ENCODE measurements around the gene NOL8. TPM values are rescaled to one million over a fixed set of nuclear protein-coding genes. Genes with fewer than 3 reads are reported as not detected.

Gene NOL8
- total RNA-seq, 1 experiment from 2014 or later: 12.3 TPM

GRCh38 chr9:92312887-92313623 lies 12.1 kb downstream of the NOL8 start:
- DNase-seq (ENCODE audit: low spot score): no peak

GRCh38 chr9:92310562-92310961 lies 14.6 kb downstream of the NOL8 start:
- DNase-seq (ENCODE audit: low spot score): no peak

- no peak for DNase-seq (ENCODE audit: low spot score)
These were observed 16.3 kb downstream of the NOL8 start for GRCh38 chr9:92308893-92309292.

GRCh38 chr9:92300936-92301335 lies 24.2 kb downstream of the NOL8 start:
- no peak for DNase-seq (ENCODE audit: low spot score)

- no peak for DNase-seq (ENCODE audit: low spot score)
These were observed 26.0 kb downstream of the NOL8 start for GRCh38 chr9:92299116-92299515.

GRCh38 chr9:92298036-92298435 lies 27.1 kb downstream of the NOL8 start:
- DNase-seq (ENCODE audit: low spot score): no peak

GRCh38 chr9:92297611-92298010 lies 27.5 kb downstream of the NOL8 start:
- no peak for DNase-seq (ENCODE audit: low spot score)

GRCh38 chr9:92295827-92296258 lies 29.3 kb downstream of the NOL8 start:
- DNase-seq (ENCODE audit: low spot score): no peak

- DNase-seq (ENCODE audit: low spot score): no peak
These were observed 29.8 kb downstream of the NOL8 start for GRCh38 chr9:92295240-92295790.

GRCh38 chr9:92294297-92294676 lies 30.9 kb downstream of the NOL8 start:
- peak; percentile 32 for DNase-seq (ENCODE audit: low spot score)

- peak; percentile 99 for DNase-seq (ENCODE audit: low spot score)
These were observed 31.5 kb downstream of the NOL8 start, which contains the start of gene IARS1 for GRCh38 chr9:92293452-92294296. Gene IARS1, minus strand, starts transcription at chr9:92293697. Its CDS starts 4,278 bp downstream, at chr9:92289419.

GRCh38 chr9:92293075-92293354 lies 32.1 kb downstream of the NOL8 start:
- peak; percentile 21 for DNase-seq (ENCODE audit: low spot score)

GRCh38 chr9:92292338-92293074 lies 32.6 kb downstream of the NOL8 start:
- peak; percentile 14 for DNase-seq (ENCODE audit: low spot score)

GRCh38 chr9:92291577-92291976 lies 33.6 kb downstream of the NOL8 start:
- no peak for DNase-seq (ENCODE audit: low spot score)

GRCh38 chr9:92290785-92291429 lies 34.2 kb downstream of the NOL8 start:
- no peak for DNase-seq (ENCODE audit: low spot score)

GRCh38 chr9:92289708-92290390 lies 35.3 kb downstream of the NOL8 start:
- no peak for DNase-seq (ENCODE audit: low spot score)

GRCh38 chr9:92279302-92279701 lies 45.8 kb downstream of the NOL8 start:
- DNase-seq (ENCODE audit: low spot score): no peak

- DNase-seq (ENCODE audit: low spot score): no peak
These were observed 47.0 kb downstream of the NOL8 start for GRCh38 chr9:92278110-92278509.

- peak; percentile 20 for DNase-seq (ENCODE audit: low spot score)
These were observed 48.7 kb downstream of the NOL8 start for GRCh38 chr9:92276331-92277032.

- DNase-seq (ENCODE audit: low spot score): no peak
These were observed 49.6 kb downstream of the NOL8 start for GRCh38 chr9:92275541-92275940.

Measured in HT-29 (cell line).